Testis (tissue), 3 donors: ENCODE results near the gene DDX49. TPM values are rescaled to one million over a fixed set of nuclear protein-coding genes. Genes with fewer than 3 reads are reported as not detected.

Experiments used
- DNase-seq: peaks from one replicate; pipeline ENCODE4 v3.0.0-alpha.2; 2019
- H3K27ac ChIP-seq, 2 donors: fragments of 200-600 bp; sonication (generic); one replicate each; pipeline ENCODE4 v1.5.1; 2019
- H3K27me3 ChIP-seq: fragments of 200-600 bp; sonication (generic); one replicate; pipeline ENCODE4 v1.5.1; 2019
- H3K36me3 ChIP-seq: fragments of 200-600 bp; sonication (generic); one replicate; pipeline ENCODE4 v1.5.1; 2017; ENCODE audit warnings: low read depth; ENCODE audit errors: missing control alignments
- H3K4me1 ChIP-seq: fragments of 200-600 bp; sonication (generic); one replicate; pipeline ENCODE4 v1.5.1; 2019
- H3K4me3 ChIP-seq, 2 donors: fragments of 200-600 bp; sonication (generic); one replicate each; pipeline ENCODE4 v1.5.1; 2017 to 2019
- H3K9me3 ChIP-seq: fragments of 200-600 bp; sonication (generic); one replicate; pipeline ENCODE4 v1.5.1; 2017
- CTCF ChIP-seq, 3 experiments: fragments of 450-650 bp in 2 of 3; fragments of 200-600 bp in 1 of 3; sonication (generic) in 1 of 3; IDR thresholded peaks; one replicate each; pipeline ENCODE4 v1.5.1; 2016 to 2019; ENCODE audit warnings: antibody characterized with exemption in 3 of 3, mild to moderate bottlenecking in 2 of 3, moderate library complexity in 1 of 3
- POLR2A ChIP-seq: fragments of 450-650 bp; IDR thresholded peaks from one replicate; pipeline ENCODE4 v1.6.1; 2017; ENCODE audit warnings: antibody characterized with exemption, mild to moderate bottlenecking, moderate library complexity
- WGBS, 2 donors: methylation state at CpG; one replicate each; pipeline ENCODE4 v1.1.5; 2018; 5-methylcytosine and 5-hydroxymethylcytosine counted together
- intact Hi-C: fragments of 100-400 bp; cut with DNase I; formaldehyde crosslinking; loops from one replicate; pipeline ENCODE4 v1.15.1; 2023; ENCODE audit warnings: low total_unique reads
- polyA plus RNA-seq: library from polyadenylated mRNA; stranded (reverse); fragments of 350-450 nt; fragmentation: Illumina TruSeq; extraction: RNeasy Lipid Tissue Mini Kit (QIAGEN cat#74804); gene quantifications from one replicate; pipeline ENCODE4 v1.2.3, GENCODE V29; 2014; ENCODE audit warnings: low read depth, low replicate concordance; ENCODE audit not compliant: insufficient read depth
- total RNA-seq, 2 donors: library from RNA; depleted of rRNA; stranded (reverse); fragments of >200 nt; gene quantifications; one replicate each; pipeline ENCODE4 v1.2.3, GENCODE V29; 2016

DDX49 gene
- total and polyA plus RNA-seq, 3 donors from 2014 or later, result 65.6 to 95.6 (median 84.8) TPM

DNA sequence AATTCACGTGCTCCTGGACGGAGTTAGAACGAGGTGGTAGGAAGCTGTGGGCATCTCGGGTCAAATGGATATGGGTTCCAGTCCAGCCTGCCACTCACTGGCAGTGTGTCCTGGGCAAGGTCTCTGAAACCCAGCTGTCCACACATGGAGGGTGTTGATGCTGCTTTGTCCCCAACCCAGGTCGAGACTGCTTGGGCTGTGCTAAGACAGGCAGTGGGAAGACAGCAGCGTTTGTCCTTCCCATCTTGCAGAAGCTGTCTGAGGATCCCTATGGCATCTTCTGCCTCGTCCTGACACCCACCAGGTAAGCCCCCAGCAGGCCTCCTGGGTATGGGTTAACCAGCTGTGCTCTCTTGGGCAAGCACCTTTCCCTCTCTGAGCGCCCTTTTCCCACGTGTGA is 885 bp downstream of the DDX49 start:
- 47 to 54% methylated on average over 4 to 9 of the region's 9 CpGs for WGBS, 2 donors
- no peaks in the 10 kb centered on the region for H3K27me3 ChIP-seq

GRCh38 chr19:18921593-18921992 is 2.1 kb downstream of the DDX49 start:
- Histone ChIP-seq H3K4me1 (peaks cover 20% of the 10 kb centered on the region), H3K4me3 (no peak overlapping the region), H3K9me3 (no peaks in the 10 kb centered on the region), H3K27ac (no peak overlapping the region), H3K36me3 (no peaks in the 10 kb centered on the region), H3K27me3 (no peaks in the 10 kb centered on the region)
- WGBS, 2 donors, result 90 to 97% methylated on average over 6 to 17 of the region's 17 CpGs
- intact Hi-C loops, result no loop called here
- TF ChIP-seq CTCF (IDR thresholded peaks at IDR 0.05) (no peak), POLR2A (no peak)
- DNase-seq, result no peak

More for the DNA sequence above, 885 bp downstream of the DDX49 start:
- no peaks in the 10 kb centered on the region for H3K9me3 ChIP-seq
- intact Hi-C loops, result no loop called here
- DNase-seq, result no peak
- no peak overlapping the region for H3K27ac ChIP-seq
- no peak for TF ChIP-seq CTCF (IDR thresholded peaks at IDR 0.05)
- no peak for TF ChIP-seq POLR2A
- H3K36me3 ChIP-seq, result no peaks in the 10 kb centered on the region
- H3K4me3 ChIP-seq, result peak overlapping the region; percentile 81 to 82
- H3K4me1 ChIP-seq, result peaks cover 20% of the 10 kb centered on the region

- TF ChIP-seq CTCF (IDR thresholded peaks at IDR 0.05), result no peak
- TF ChIP-seq POLR2A, result no peak
- Histone ChIP-seq H3K36me3 (no peaks in the 10 kb centered on the region), H3K4me1 (peaks cover 17% of the 10 kb centered on the region), H3K9me3 (no peaks in the 10 kb centered on the region), H3K27me3 (no peaks in the 10 kb centered on the region), H3K4me3 (no peak overlapping the region), H3K27ac (no peak overlapping the region)
- intact Hi-C loops, result no loop called here
- 84% methylated on average over 29 of the region's 29 CpGs; no CpG with 5 or more reads in 1 of the 2 donors for WGBS, 2 donors
- DNase-seq, result no peak
Observed at GRCh38 chr19:18922228-18922985, 2.9 kb downstream of the DDX49 start.

DNA sequence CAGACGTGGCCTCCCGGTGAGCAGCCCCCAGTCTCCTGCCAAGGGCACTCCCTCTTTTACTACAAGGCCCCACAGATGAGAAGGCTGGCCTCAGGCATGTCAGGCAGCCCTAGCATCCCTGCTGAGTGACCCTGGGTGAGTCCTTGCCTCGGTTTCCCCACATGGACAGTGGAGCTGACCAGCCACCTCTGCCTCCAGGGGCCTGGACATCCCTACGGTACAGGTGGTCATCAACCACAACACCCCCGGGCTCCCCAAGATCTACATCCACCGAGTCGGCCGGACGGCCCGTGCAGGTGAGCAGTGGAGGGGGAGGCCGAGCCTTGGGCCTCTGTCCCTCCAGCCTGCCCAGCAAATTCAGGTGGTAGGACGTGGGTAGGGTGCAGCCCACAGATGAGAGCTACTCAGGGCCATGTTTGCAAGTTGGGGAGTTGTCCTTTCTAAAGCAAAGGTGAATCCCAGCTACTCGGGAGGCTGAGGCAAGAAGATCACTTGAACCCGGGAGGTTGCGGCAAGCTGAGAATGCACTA is 5.2 kb downstream of the DDX49 start:
- H3K36me3 ChIP-seq, result no peaks in the 10 kb centered on the region
- DNase-seq, result no peak
- no peak overlapping the region for H3K27ac ChIP-seq
- no peaks in the 10 kb centered on the region for H3K27me3 ChIP-seq
- no peaks in the 10 kb centered on the region for H3K9me3 ChIP-seq
- 90 to 95% methylated on average over 10 to 15 of the region's 15 CpGs for WGBS, 2 donors
- no peak for TF ChIP-seq CTCF (IDR thresholded peaks at IDR 0.05)
- no peak for TF ChIP-seq POLR2A
- no peak overlapping the region for H3K4me3 ChIP-seq
- intact Hi-C loops, result no loop called here
- H3K4me1 ChIP-seq, result peaks cover 8% of the 10 kb centered on the region
